ENCODE measurements around the gene PLEKHG1. TPM values are rescaled to one million over a fixed set of nuclear protein-coding genes. Genes with fewer than 3 reads are reported as not detected.

PLEKHG1 gene
- total and polyA plus RNA-seq, 2 experiments from 2014 or later, result 0.89 to 2.5 TPM

DNA sequence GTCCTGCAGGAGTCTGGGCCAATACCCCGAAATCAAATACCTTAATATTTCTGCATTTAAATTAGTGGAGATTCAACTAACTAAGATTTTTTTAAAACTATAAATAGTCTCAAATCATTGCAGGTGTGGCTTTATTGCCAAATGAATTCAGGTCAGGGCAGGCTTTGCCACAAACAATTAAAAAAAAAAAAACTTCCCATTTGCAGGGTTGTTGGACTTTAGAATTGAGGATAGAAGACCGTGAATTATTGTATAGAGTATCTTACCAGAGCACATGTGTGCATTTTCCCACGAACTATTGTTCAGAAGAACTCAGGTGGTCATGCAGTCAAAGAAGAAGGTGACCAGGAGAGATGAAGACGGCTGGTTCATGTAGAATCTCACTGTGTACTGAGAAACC lies 6.6 kb upstream of the PLEKHG1 start:
- TF ChIP-seq EZH2phosphoT487 (IDR thresholded peaks at IDR 0.05; ENCODE audit: unreplicated experiment), result no peak
- no peak for TF ChIP-seq CREB1 (CRISPR knock-in tag; IDR thresholded peaks at IDR 0.05; ENCODE audit: low read depth)
- TF ChIP-seq ZNF114 (CRISPR knock-in tag; IDR thresholded peaks at IDR 0.05), result no peak
- TF ChIP-seq, protein P1, sequence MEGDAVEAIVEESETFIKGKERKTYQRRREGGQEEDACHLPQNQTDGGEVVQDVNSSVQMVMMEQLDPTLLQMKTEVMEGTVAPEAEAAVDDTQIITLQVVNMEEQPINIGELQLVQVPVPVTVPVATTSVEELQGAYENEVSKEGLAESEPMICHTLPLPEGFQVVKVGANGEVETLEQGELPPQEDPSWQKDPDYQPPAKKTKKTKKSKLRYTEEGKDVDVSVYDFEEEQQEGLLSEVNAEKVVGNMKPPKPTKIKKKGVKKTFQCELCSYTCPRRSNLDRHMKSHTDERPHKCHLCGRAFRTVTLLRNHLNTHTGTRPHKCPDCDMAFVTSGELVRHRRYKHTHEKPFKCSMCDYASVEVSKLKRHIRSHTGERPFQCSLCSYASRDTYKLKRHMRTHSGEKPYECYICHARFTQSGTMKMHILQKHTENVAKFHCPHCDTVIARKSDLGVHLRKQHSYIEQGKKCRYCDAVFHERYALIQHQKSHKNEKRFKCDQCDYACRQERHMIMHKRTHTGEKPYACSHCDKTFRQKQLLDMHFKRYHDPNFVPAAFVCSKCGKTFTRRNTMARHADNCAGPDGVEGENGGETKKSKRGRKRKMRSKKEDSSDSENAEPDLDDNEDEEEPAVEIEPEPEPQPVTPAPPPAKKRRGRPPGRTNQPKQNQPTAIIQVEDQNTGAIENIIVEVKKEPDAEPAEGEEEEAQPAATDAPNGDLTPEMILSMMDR (conservative IDR thresholded peaks at IDR 0.05; ENCODE audit: low read depth in 2 of 2), result no peak
- no peak for TF ChIP-seq JUNB (IDR thresholded peaks at IDR 0.05; ENCODE audit: unreplicated experiment)
- TF ChIP-seq EZH2 (IDR thresholded peaks at IDR 0.05; ENCODE audit: low read depth, unreplicated experiment), result no peak
- no peak for TF ChIP-seq ZNF462 (CRISPR knock-in tag; IDR thresholded peaks at IDR 0.05)
- TF ChIP-seq ZNF331 (CRISPR knock-in tag; IDR thresholded peaks at IDR 0.05; ENCODE audit: low read depth), result no peak
- no peak for TF ChIP-seq NANOG (IDR thresholded peaks at IDR 0.05; ENCODE audit: borderline replicate concordance)
- TF ChIP-seq POLR2AphosphoS5 (IDR thresholded peaks at IDR 0.05; ENCODE audit: low read depth), result no peak
- no peak for TF ChIP-seq STAT1 (IDR thresholded peaks at IDR 0.05; ENCODE audit: unreplicated experiment)
- no peak for TF ChIP-seq ETS1 (IDR thresholded peaks at IDR 0.05)
- Histone ChIP-seq H3F3A (replicated peaks; ENCODE audit: low read depth) (no peaks in the 10 kb centered on the region), H3K79me2 (replicated peaks; ENCODE audit: insufficient read depth) (no peaks in the 10 kb centered on the region), H3K9me2 (ENCODE audit: insufficient read depth) (no peaks in the 10 kb centered on the region), H3K4me2 (no peak overlapping the region), H3K4me3 (no peak overlapping the region), H3K4me1 (ENCODE audit: insufficient read depth) (no peaks in the 10 kb centered on the region), H4K20me1 (replicated peaks; ENCODE audit: insufficient read depth) (no peaks in the 10 kb centered on the region), H3K36me3 (ENCODE audit: insufficient read depth) (no peaks in the 10 kb centered on the region), H2AFZ (no peak overlapping the region), H3K27ac (ENCODE audit: low read depth) (no peak overlapping the region), H3K27me3 (ENCODE audit: insufficient read depth) (peaks cover 19% of the 10 kb centered on the region)
- ATAC-seq, result no peak
- no peaks in the 10 kb centered on the region for H3K36me3 Mint-ChIP-seq (ENCODE audit: low read depth)
- no peak for DNase-seq (ENCODE audit: low spot score)
- H3K27ac Mint-ChIP-seq, result no peak overlapping the region
- H3K9me3 Mint-ChIP-seq, result no peaks in the 10 kb centered on the region
- no peak overlapping the region for H3K4me3 Mint-ChIP-seq
- peaks cover 3% of the 10 kb centered on the region for H3K27me3 Mint-ChIP-seq (ENCODE audit: insufficient read depth, low read depth, poor library complexity)
- peaks cover 6% of the 10 kb centered on the region; the same call in 2 of the 3 replicates for H3K4me1 Mint-ChIP-seq
